Kidney epithelial cell (primary cell): ENCODE results near the gene UBC. TPM values are rescaled to one million over a fixed set of nuclear protein-coding genes. Genes with fewer than 3 reads are reported as not detected.
"Not testable (repeated sequence)": the region's sequence is repeated elsewhere in the genome, so short reads cannot be mapped to it uniquely, and the experiment has no call there.

ENCODE experiments used
- DNase-seq: peaks from one replicate; pipeline ENCODE4 v3.0.0-alpha.2; 2010; ENCODE audit warnings: low read depth
- H3K27me3 ChIP-seq: 2 replicates; pipeline ENCODE4 v1.6.0; 2011; ENCODE audit warnings: low read length; ENCODE audit not compliant: control insufficient read depth, insufficient read depth
- H3K36me3 ChIP-seq: 2 replicates; pipeline ENCODE4 v1.5.1; 2011; ENCODE audit warnings: low read length; ENCODE audit not compliant: control insufficient read depth, insufficient read depth
- H3K4me3 ChIP-seq: 2 replicates; pipeline ENCODE4 v1.5.1; 2011; ENCODE audit warnings: low read depth, mild to moderate bottlenecking, control low read depth, low read length
- CTCF ChIP-seq: IDR thresholded peaks from 2 replicates; pipeline ENCODE4 v1.5.1; 2011; ENCODE audit warnings: mild to moderate bottlenecking, moderate library complexity, low read length, control low read depth, inconsistent platforms; ENCODE audit not compliant: insufficient read depth, poor library complexity, severe bottlenecking
- total RNA-seq: library from RNA; depleted of rRNA; stranded (reverse); fragments of >200 nt; gene quantifications from 2 replicates; pipeline ENCODE4 v1.2.3, GENCODE V29; 2015

UBC gene
- total RNA-seq, 1 donor from 2014 or later = 1,432 TPM

DNA sequence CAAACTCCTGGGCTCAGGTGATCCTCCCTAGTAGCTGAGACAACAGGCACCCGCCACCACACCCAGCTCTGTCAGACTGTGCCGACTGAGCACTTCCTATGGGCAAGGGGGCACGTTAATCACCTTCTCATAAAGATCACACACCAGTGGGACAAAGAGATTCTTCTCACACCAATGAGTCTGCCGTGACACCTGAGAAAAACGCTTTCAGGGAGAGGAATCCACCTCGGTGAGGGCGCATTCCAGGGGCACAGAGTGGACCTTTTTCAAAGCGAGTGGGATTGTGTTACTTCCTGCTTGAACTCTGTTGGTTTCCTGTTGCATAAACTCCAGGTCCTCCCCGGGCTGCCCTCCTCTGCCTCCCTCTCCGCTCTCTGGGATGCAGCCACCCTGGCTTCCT, 33.3 kb downstream of the UBC start:
- no peak for TF ChIP-seq CTCF

DNA sequence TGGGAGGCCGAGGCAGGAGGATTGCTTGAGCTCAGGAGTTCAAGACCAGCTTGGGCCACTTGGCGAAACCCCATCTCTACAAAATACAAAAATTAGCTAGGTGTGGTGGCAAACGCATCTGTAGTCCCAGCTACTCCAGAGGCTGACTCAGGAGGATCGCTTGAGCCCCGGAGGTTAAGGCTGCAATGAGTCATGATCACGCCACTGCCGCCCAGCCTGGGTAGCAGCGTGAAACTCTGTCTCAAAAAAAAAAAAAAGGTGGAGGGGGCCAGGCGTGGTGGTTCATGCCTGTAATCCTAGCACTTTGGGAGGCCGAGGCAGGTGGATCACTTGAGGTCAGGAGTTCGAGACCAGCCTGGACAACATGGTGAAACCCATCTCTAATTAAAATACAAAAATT, 34.1 kb downstream of the UBC start:
- not testable (repeated sequence) for H3K36me3 ChIP-seq, H3K27me3 ChIP-seq, DNase-seq, H3K4me3 ChIP-seq

More for the DNA sequence above, 33.3 kb downstream of the UBC start:
- Histone ChIP-seq H3K4me3 (no peak overlapping the region), H3K27me3 (no peaks in the 10 kb centered on the region), H3K36me3 (no peaks in the 10 kb centered on the region)
- DNase-seq = no peak

DNA sequence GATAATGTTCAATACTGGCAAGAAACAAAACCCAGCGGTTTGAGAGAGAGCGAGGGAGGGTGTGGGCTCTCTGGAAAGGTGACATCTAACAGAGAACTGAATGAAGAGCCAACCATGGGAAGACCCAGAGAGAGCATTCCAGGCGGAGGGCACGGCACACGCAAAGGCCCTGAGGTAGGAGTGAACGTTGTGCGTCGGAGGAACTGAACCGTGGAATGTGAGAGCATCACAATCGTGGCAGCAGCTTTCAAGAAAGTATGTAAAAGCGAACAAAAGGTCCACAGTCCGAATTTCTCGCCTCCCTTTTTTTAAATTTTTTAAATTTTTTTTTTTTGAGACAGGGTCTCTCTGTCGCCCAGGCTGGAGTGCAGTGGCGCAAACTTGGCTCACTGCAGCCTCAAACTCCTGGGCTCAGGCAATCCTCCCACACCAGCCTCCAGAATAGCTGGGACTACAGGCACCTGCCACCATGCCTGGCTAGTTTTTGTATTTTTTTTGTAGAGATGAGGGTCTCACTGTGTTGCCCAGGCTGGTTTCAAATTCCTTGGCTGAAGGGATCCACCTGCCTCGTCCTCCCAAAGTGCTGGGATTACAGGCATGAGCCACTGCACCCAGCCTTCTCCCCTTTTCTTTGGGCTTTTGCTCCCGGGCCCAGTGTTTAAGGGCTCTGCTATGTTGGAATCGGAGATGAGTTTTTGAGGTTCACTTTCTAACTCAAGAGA, 35.5 kb downstream of the UBC start:
- TF ChIP-seq CTCF = no peak
- Histone ChIP-seq H3K36me3 (no peaks in the 10 kb centered on the region), H3K4me3 (no peak overlapping the region), H3K27me3 (no peaks in the 10 kb centered on the region)
- no peak for DNase-seq

DNA sequence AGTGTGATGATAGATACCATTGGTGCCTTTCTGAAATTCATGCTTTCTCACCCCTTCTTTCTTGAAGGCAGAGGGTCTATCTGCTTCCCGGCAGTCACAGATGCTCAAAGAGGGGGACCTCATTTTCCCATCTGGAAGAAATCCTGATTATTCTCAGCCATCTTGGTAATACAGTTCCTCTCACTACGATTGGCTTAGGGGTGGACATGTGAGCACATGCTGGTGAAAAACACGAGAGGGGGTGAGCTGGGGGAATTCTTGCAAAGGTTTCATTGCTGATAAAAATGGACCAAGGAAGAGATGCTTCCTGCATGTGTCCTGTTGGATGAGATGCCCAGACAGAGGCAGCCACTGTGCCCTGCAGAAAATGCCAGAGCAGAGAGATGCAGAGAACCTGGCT, 37.0 kb downstream of the UBC start:
- Histone ChIP-seq H3K27me3 (no peaks in the 10 kb centered on the region), H3K4me3 (no peak overlapping the region), H3K36me3 (no peaks in the 10 kb centered on the region)
- DNase-seq = no peak
- TF ChIP-seq CTCF = no peak

DNA sequence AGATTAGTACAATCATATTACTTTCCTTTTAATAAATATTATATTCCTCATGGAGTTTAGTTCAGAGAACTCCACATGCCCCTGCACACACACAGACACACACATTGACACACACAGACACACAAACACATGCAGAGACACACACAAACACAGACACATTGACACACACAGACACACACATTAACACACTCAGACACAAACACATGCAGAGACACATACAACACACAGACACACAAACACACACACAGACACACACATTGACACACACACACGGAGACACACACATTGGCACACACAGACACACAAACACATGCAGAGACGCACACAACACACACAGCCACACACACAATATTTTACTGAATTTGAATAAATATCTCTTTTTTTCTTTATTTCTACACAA, 38.3 kb downstream of the UBC start:
- no peak for DNase-seq
- H3K27me3 ChIP-seq = no peaks in the 10 kb centered on the region
- TF ChIP-seq CTCF = no peak
- no peaks in the 10 kb centered on the region for H3K36me3 ChIP-seq
- no peak overlapping the region for H3K4me3 ChIP-seq

DNA sequence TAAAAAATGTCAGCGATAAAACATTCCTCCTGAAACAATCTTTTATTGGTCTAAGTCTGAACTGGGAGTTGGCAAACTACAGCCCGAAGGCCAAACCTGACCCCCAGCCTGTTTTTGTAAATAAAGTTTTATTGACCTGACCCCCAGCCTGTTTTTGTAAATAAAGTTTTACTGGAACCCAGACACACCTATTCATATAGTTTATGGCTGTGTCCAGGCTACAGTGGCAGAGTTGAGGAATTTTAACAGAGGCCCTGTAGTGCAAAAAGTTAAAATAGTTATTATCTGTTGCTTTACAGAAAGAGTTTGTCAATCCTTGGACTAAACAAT, 38.7 kb downstream of the UBC start:
- no peak for DNase-seq
- TF ChIP-seq CTCF = no peak
- no peak overlapping the region for H3K4me3 ChIP-seq
- H3K36me3 ChIP-seq = no peaks in the 10 kb centered on the region
- H3K27me3 ChIP-seq = no peaks in the 10 kb centered on the region
